Esophagus (tissue), 2 donors: ENCODE data around the gene SERPING1. TPM values are rescaled to one million over a fixed set of nuclear protein-coding genes. Genes with fewer than 3 reads are reported as not detected.

Experiments used
- H3K27ac ChIP-seq, 2 donors: one replicate each; pipeline ENCODE4 v1.5.1; 2013; ENCODE audit warnings: low read depth in 2 of 2, mild to moderate bottlenecking in 2 of 2, inconsistent platforms in 1 of 2, low read length in 1 of 2, moderate library complexity in 1 of 2
- H3K27me3 ChIP-seq, 2 donors: one replicate each; pipeline ENCODE4 v1.6.1; 2013; ENCODE audit warnings: low read length in 2 of 2, control low read depth in 1 of 2, mild to moderate bottlenecking in 1 of 2; ENCODE audit not compliant: insufficient read depth in 2 of 2, control insufficient read depth in 1 of 2
- H3K36me3 ChIP-seq, 2 donors: one replicate each; pipeline ENCODE4 v1.6.1; 2013; ENCODE audit warnings: low read length in 1 of 2; ENCODE audit not compliant: control insufficient read depth in 2 of 2, insufficient read depth in 2 of 2
- H3K4me1 ChIP-seq, 2 donors: one replicate each; pipeline ENCODE4 v1.6.1; 2013; ENCODE audit warnings: low read length in 1 of 2; ENCODE audit not compliant: control insufficient read depth in 2 of 2, insufficient read depth in 2 of 2
- H3K4me3 ChIP-seq, 2 donors: one replicate each; pipeline ENCODE4 v1.5.1; 2013; ENCODE audit warnings: low read length in 2 of 2, mild to moderate bottlenecking in 2 of 2, low read depth in 1 of 2, moderate library complexity in 1 of 2
- H3K9me3 ChIP-seq, 2 donors: one replicate each; pipeline ENCODE4 v1.6.1; 2013; ENCODE audit warnings: mild to moderate bottlenecking in 2 of 2, low read depth in 1 of 2, low read length in 1 of 2, moderate library complexity in 1 of 2; ENCODE audit not compliant: control insufficient read depth in 2 of 2, insufficient read depth in 1 of 2
- WGBS, 2 donors: extraction: QIAGEN DNeasy Blood & Tissue Kit; methylation state at CpG; one replicate each; pipeline ENCODE4 v1.1.7; 2013; 5-methylcytosine and 5-hydroxymethylcytosine counted together
- polyA plus RNA-seq, 2 donors: library from polyadenylated mRNA; stranded (reverse); fragments of 200-250 nt; gene quantifications; one replicate each; pipeline ENCODE4 v1.2.3, GENCODE V29; 2013
- donor health status: healthy with polysubstance abuse.
- donor health status: Bipolar disorder and iron deficiency.

SERPING1 gene
- polyA plus RNA-seq, 2 donors = 36.5 to 99.3 TPM

GRCh38 chr11:57658023-57658361 is 60.5 kb downstream of the SERPING1 start:
- Histone ChIP-seq H3K27me3 (no peaks in the 10 kb centered on the region), H3K4me3 (peak overlapping the region; percentile 73 to 85), H3K27ac (peak overlapping the region; percentile 57 to 85), H3K4me1 (no peaks in the 10 kb centered on the region), H3K9me3 (no peaks in the 10 kb centered on the region), H3K36me3 (peaks cover 12 to 15% of the 10 kb centered on the region in 2 donors)
- 0 to 1% methylated on average over 8 of the region's 8 CpGs for whole genome bisulfite sequencing, 2 donors

GRCh38 chr11:57659669-57660068 is 62.2 kb downstream of the SERPING1 start:
- Histone ChIP-seq H3K4me3 (no peak overlapping the region), H3K36me3 (peaks cover 12 to 15% of the 10 kb centered on the region in 2 donors), H3K27me3 (no peaks in the 10 kb centered on the region), H3K27ac (no peak overlapping the region), H3K9me3 (no peaks in the 10 kb centered on the region), H3K4me1 (no peaks in the 10 kb centered on the region)
- WGBS, 2 donors = 95 to 98% methylated on average over 14 of the region's 14 CpGs

- Histone ChIP-seq H3K27ac (no peak overlapping the region), H3K4me1 (no peaks in the 10 kb centered on the region), H3K4me3 (no peak overlapping the region), H3K27me3 (no peaks in the 10 kb centered on the region), H3K9me3 (no peaks in the 10 kb centered on the region), H3K36me3 (peaks cover 12 to 15% of the 10 kb centered on the region in 2 donors)
- 62 to 63% methylated on average over 4 of the region's 4 CpGs for WGBS, 2 donors
Observed at GRCh38 chr11:57662893-57663292, 65.4 kb downstream of the SERPING1 start.

- WGBS, 2 donors = 75 to 84% methylated on average over 9 of the region's 9 CpGs
- no peaks in the 10 kb centered on the region for H3K9me3 ChIP-seq
- peaks cover 12 to 15% of the 10 kb centered on the region in 2 donors for H3K36me3 ChIP-seq
- H3K27ac ChIP-seq = no peak overlapping the region
- H3K4me3 ChIP-seq = no peak overlapping the region
- no peaks in the 10 kb centered on the region for H3K4me1 ChIP-seq
- no peaks in the 10 kb centered on the region for H3K27me3 ChIP-seq
Observed at GRCh38 chr11:57663975-57664374, 66.5 kb downstream of the SERPING1 start.

Other genes starting within 250 kb of the SERPING1 start
- not detected for gene PRG3, start 216.5 kb upstream of the SERPING1 start, polyA plus RNA-seq
- under 1 TPM; 0.45 to 0.60 TPM for gene PRG2, start 207.0 kb upstream of the SERPING1 start, polyA plus RNA-seq
- 10 to 100 TPM; 24.0 to 28.9 TPM for gene SLC43A3, start 170.6 kb upstream of the SERPING1 start, polyA plus RNA-seq
- gene RTN4RL2, start 137.2 kb upstream of the SERPING1 start, polyA plus RNA-seq = under 1 TPM; 0.20 to 0.49 TPM
- 1 to 10 TPM; 2.5 to 3.7 TPM for gene SLC43A1, start 82.0 kb upstream of the SERPING1 start, polyA plus RNA-seq
- 10 to 100 TPM; 38.8 to 61.6 TPM for gene TIMM10, start 66.9 kb upstream of the SERPING1 start, polyA plus RNA-seq
- not detected for gene SMTNL1, start 60.1 kb upstream of the SERPING1 start, polyA plus RNA-seq
- gene UBE2L6, start 30.0 kb upstream of the SERPING1 start, polyA plus RNA-seq = 10 to 100 TPM; 10.3 to 28.1 TPM
- gene YPEL4, start 52.2 kb downstream of the SERPING1 start, polyA plus RNA-seq = under 1 TPM; 0.35 to 0.39 TPM
- 10 to 100 TPM in 1 of 2 donors, 1 to 10 TPM in 1; 4.4 to 11.4 TPM for gene CLP1, start 60.1 kb downstream of the SERPING1 start, polyA plus RNA-seq
- 10 to 100 TPM; 57.4 to 59.7 TPM for gene ZDHHC5, start 70.4 kb downstream of the SERPING1 start, polyA plus RNA-seq
- gene MED19, start 114.5 kb downstream of the SERPING1 start, polyA plus RNA-seq = 10 to 100 TPM in 1 of 2 donors, 1 to 10 TPM in 1; 6.2 to 11.9 TPM
- 10 to 100 TPM; 37.1 to 68.9 TPM for gene TMX2, start 114.9 kb downstream of the SERPING1 start, polyA plus RNA-seq
- 100 to 1,000 TPM in 1 of 2 donors, 10 to 100 TPM in 1; 87.4 to 115 TPM for gene SELENOH, start 143.8 kb downstream of the SERPING1 start, polyA plus RNA-seq
- under 1 TPM in 1 of 2 donors, not detected in 1; 0.02 TPM for gene BTBD18, start 154.1 kb downstream of the SERPING1 start, polyA plus RNA-seq
- 100 to 1,000 TPM in 1 of 2 donors, 10 to 100 TPM in 1; 89.7 to 125 TPM for gene CTNND1, start 164.1 kb downstream of the SERPING1 start, polyA plus RNA-seq